ENCODE data around the gene MAP3K6.

DNA sequence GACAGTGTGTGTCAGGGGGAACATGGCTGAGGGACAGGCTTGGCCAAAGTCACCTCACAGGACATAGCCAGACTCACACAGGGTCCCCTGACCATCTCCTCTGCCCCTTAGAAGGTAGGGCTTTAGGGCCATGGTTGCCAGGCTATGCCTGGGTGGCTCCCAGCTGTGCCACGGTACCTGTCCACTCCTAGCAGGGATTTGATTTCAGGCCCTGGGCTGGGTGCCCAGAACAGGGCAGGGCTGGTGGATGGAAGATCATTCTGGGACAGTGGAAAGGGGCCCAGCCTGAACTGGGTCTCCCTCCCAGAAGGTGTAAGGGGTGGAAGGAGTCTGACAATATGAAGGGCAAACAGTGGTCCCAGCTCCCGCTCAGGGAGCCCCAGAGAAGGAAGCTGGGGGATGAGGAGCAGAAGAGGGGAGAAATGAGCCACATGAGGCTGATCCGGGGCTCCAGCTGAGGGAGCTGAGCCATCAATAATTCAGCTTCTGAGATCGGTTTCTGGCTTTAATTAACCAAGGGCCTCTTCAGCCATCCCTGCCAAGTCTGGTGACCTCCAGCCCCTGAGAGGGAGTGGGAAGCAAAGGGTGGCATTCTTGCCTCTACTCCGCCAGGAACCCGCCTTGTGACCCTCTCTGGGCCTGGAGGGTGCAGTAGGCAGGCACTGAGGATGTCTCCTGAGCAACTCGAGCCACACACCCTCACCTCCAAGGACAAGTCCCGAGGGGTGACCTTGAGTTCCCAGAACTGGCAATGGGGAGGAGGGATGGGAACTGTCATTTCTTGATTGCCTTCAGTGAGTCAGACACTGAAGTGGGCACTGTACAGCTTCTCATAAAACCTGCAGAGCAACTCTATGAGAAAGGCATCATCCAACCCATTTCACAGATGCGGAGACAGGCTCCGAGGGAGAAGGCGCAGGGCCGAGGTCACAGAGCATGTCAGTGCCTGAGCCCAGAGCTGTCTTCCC is 14.3 kb upstream of the MAP3K6 start:
- no peak for TF ChIP-seq POU2F2 (IDR thresholded peaks at IDR 0.05; ENCODE audit: low read depth, low read length)
- TF ChIP-seq POLR2A (IDR thresholded peaks at IDR 0.05; ENCODE audit: low read depth, low read length) = no peak
- no peak for TF ChIP-seq POLR2AphosphoS5 (IDR thresholded peaks at IDR 0.05; ENCODE audit: low read depth, low read length)

All from GM12891 (cell line).